Measurements from ENCODE around the gene FAM3A.
"Not testable (repeated sequence)": the region's sequence is repeated elsewhere in the genome, so short reads cannot be mapped to it uniquely, and the experiment has no call there.

DNA sequence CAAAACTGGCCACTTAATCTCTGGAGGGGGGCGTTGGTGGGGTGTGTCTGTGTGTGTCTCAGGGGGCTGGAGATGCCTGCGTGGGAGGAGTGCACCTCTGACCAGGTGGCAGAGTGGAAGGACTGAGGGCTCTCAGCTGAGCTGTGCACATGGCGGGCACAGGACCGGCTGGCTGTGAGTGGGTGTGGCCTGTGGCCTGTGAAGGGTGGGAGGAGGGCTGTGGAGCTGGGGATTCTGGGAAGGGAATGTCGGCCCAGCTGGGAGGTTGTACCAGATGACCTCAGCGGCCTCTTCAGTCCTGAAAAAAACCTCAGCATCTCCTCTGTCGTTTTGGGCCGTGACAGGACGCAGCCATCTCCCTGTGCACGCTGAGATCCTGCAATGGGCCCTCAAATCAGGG, 46.3 kb upstream of the FAM3A start:
- TF ChIP-seq POLR2A, POLR2AphosphoS5 (IDR thresholded peaks at IDR 0.05): not testable (repeated sequence)
- TF ChIP-seq, protein P1, sequence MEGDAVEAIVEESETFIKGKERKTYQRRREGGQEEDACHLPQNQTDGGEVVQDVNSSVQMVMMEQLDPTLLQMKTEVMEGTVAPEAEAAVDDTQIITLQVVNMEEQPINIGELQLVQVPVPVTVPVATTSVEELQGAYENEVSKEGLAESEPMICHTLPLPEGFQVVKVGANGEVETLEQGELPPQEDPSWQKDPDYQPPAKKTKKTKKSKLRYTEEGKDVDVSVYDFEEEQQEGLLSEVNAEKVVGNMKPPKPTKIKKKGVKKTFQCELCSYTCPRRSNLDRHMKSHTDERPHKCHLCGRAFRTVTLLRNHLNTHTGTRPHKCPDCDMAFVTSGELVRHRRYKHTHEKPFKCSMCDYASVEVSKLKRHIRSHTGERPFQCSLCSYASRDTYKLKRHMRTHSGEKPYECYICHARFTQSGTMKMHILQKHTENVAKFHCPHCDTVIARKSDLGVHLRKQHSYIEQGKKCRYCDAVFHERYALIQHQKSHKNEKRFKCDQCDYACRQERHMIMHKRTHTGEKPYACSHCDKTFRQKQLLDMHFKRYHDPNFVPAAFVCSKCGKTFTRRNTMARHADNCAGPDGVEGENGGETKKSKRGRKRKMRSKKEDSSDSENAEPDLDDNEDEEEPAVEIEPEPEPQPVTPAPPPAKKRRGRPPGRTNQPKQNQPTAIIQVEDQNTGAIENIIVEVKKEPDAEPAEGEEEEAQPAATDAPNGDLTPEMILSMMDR (IDR thresholded peaks at IDR 0.05), result not testable (repeated sequence)
